SJCRH30 (cell line): ENCODE measurements around the gene FLNB. TPM values are rescaled to one million over a fixed set of nuclear protein-coding genes. Genes with fewer than 3 reads are reported as not detected.

ENCODE experiments used
- DNase-seq, 2 experiments: peaks; one replicate each; pipeline ENCODE4 v3.0.0-alpha.2; 2015 to 2020
- H3K27ac ChIP-seq: fragments of 250-450 bp; sonication (Bioruptor Pico); 2 replicates; pipeline ENCODE4 v1.5.1; 2020; ENCODE audit warnings: mild to moderate bottlenecking, moderate library complexity
- H3K27me3 ChIP-seq: fragments of 250-450 bp; sonication (Bioruptor Pico); 2 replicates; pipeline ENCODE4 v1.5.1; 2020; ENCODE audit warnings: mild to moderate bottlenecking, moderate library complexity
- H3K36me3 ChIP-seq: fragments of 250-450 bp; sonication (Bioruptor Pico); 2 replicates; pipeline ENCODE4 v1.5.1; 2020; ENCODE audit warnings: mild to moderate bottlenecking, moderate library complexity
- H3K4me1 ChIP-seq: fragments of 250-450 bp; sonication (Bioruptor Pico); 2 replicates; pipeline ENCODE4 v1.5.1; 2020; ENCODE audit warnings: mild to moderate bottlenecking, moderate library complexity
- H3K4me3 ChIP-seq: fragments of 250-450 bp; sonication (Bioruptor Pico); 2 replicates; pipeline ENCODE4 v1.5.1; 2020; ENCODE audit warnings: mild to moderate bottlenecking, moderate library complexity
- H3K9me3 ChIP-seq: fragments of 250-450 bp; sonication (Bioruptor Pico); replicated peaks from 2 replicates; pipeline ENCODE4 v1.5.1; 2020; ENCODE audit warnings: mild to moderate bottlenecking, moderate library complexity
- total RNA-seq: library from RNA; depleted of rRNA; stranded (reverse); fragments of >200 nt; shearing (Covaris generic); gene quantifications from 2 replicates; pipeline ENCODE4 v1.2.3, GENCODE V29; 2014

Gene FLNB
- total RNA-seq, 1 experiment from 2014 or later = 22.5 TPM

DNA sequence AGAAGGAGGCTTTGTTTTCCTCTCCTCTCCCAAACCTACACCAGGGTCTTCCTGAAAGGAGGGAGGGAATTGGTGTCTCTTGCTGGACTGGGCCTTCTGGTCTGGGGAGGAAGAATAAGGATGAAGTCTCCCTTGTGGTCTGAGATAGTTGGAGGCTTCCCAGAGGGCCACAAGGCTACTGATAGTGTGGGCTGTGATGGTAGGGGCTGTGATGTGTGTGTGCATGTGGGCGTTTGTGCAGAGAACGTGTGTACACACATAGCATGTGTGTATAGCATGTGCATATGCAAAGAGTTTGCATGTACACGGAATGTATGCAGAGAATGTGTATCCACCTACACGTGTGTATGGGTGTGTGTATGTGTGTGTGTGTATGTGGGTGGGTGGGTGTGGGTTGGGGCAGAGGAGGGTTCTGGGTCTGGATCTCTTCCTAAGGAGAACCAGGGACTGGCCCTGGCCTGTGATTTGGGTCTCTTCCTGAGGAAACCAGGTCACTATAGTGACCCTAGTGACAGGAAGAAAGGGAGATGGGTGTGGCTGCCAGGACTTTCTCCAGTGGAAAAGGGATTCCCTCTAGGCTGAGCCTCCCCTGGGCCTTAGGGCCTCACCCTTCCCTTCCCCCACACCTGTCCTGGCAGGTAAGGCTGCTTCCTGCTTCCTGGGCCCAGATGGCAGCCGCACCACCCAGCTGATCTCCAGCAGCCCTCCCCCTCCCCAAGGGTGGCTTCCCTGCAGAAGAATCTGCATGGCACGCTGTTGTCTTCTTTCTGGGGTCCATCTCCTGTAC is 1.7 kb downstream of the FLNB start:
- Histone ChIP-seq H3K27me3 (no peaks in the 10 kb centered on the region), H3K4me3 (no peak overlapping the region; the same call in 1 of the 2 replicates), H3K4me1 (peaks cover 12% of the 10 kb centered on the region), H3K9me3 (no peaks in the 10 kb centered on the region), H3K36me3 (no peaks in the 10 kb centered on the region), H3K27ac (no peak overlapping the region)
- no peak for DNase-seq

DNA sequence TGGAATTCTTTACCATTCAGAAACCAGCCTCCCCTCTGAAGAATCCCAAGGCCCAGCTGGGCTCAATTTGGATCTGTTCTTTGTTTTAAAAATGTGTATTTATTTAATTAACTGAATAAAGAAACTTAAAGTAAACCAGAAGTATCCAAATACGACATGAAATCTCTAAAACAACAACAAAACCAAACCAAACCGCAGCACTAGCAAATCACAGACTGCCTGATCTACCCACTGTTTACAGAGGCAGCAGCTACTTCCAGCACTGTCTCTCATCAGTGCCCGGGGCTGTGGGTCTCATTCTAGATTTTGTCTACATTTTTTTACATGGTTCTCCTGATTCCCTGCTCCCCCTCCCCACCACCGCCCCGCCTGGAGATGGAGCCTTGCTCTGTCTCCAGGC is 2.3 kb downstream of the FLNB start:
- H3K27ac ChIP-seq = no peak overlapping the region
- no peaks in the 10 kb centered on the region for H3K9me3 ChIP-seq

DNA sequence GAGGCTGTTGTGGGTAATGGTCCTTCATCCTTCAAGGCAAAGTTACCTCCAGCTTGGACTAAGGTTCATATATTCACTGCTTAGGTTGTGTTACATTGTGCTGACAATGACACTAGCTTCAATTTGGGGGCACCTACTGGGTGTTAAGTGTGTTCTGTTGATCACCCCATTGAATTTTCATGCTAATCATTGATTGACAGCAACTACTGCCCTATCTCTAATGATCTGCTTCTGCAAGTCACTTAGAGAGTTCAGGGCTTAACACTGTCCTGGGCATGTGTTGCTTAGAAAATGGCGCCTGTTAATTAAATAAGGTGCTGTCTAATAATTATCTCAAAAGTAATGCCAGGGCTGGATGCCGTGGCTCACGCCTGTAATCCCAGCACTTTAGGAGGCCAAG is 3.4 kb downstream of the FLNB start:
- peaks cover 12% of the 10 kb centered on the region for H3K4me1 ChIP-seq

More for the DNA sequence above, 2.3 kb downstream of the FLNB start:
- Histone ChIP-seq H3K4me3 (no peak overlapping the region), H3K27me3 (no peaks in the 10 kb centered on the region), H3K4me1 (peaks cover 12% of the 10 kb centered on the region), H3K36me3 (no peaks in the 10 kb centered on the region)
- DNase-seq = no peak

DNA sequence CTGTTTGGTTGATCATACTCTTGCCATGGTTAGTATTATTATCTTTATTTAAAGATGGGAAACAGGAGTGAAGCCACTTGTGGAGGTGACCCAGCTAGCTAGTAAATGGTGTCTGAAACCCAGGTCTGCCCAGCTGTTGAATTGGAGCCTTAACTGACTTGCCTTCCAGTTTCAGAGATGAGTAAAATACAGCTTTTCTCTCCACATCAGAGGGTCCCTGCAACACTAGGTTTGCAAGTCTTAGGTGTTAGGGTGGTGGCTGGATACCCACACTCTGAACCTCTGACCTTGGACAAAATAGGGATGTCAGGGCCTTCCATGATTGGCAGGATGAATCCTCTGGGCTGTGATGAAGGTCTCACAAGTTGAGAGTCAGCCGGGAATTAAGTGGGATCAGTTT is 4.1 kb downstream of the FLNB start:
- H3K27me3 ChIP-seq = no peaks in the 10 kb centered on the region
- H3K4me3 ChIP-seq = no peak overlapping the region
- no peaks in the 10 kb centered on the region for H3K36me3 ChIP-seq
- no peak for DNase-seq
- H3K27ac ChIP-seq = no peak overlapping the region
- no peaks in the 10 kb centered on the region for H3K9me3 ChIP-seq
- peaks cover 12% of the 10 kb centered on the region for H3K4me1 ChIP-seq

More for the DNA sequence above, 3.4 kb downstream of the FLNB start:
- Histone ChIP-seq H3K4me3 (no peak overlapping the region), H3K27ac (no peak overlapping the region), H3K9me3 (no peaks in the 10 kb centered on the region), H3K36me3 (no peaks in the 10 kb centered on the region), H3K27me3 (no peaks in the 10 kb centered on the region)
- DNase-seq = no peak

DNA sequence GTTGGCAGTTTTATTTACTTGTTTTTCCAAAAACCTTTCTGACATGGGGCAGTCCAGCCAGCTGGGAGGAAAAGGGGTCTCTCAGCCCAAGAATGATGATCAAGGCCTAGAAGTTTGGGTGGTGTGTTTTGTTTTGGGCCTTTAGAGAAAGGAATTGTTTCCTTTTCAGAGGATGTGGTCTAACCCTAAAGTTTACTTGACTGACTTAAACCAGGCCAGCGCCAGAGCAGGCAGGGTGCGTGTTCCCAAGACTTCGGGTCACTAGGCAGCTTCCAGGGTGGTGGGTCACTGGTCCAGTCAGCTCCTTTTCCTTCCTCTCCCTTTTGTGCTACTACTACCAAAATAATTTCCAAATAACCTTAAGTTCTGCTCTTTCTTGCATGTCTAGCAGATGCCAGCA is 4.9 kb downstream of the FLNB start:
- Histone ChIP-seq H3K27me3 (no peaks in the 10 kb centered on the region), H3K4me1 (peaks cover 12% of the 10 kb centered on the region), H3K36me3 (no peaks in the 10 kb centered on the region), H3K27ac (no peak overlapping the region), H3K4me3 (no peak overlapping the region), H3K9me3 (no peaks in the 10 kb centered on the region)
- no peak for DNase-seq

DNA sequence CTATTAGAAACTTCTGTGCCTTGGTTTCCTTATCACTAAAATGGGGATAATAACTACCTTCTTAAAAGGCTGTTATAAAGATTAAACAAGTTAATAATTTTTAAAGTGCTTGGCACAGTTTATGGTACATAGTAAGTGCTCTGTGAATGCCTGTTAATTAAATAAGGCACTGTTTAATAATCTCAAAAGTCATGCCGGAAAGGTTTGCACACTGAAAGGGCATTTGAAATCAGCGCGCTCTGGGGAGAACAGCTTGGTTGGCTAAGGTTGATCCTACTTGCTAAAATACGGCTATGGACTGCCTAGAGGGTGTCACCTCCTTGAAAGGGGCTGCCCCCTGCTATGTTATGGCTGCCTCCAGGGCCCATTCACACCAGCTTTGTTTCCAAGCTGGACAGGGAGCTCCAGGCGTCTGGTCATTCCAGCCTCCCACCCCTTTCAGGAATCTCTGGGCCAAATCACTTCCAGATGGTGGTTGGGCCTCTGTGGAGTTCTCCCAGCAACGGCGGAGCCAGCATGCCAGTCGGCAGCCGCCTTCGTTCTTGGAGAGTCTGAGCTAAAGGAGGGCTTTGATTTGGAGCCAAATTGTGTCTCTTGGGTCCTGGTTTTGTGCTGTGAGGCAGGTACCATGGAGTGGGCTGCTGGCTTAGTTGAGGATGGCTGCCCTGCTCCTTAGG is 5.9 kb downstream of the FLNB start:
- Histone ChIP-seq H3K4me3 (no peak overlapping the region), H3K9me3 (no peaks in the 10 kb centered on the region), H3K36me3 (no peaks in the 10 kb centered on the region), H3K27ac (no peak overlapping the region), H3K4me1 (peaks cover 12% of the 10 kb centered on the region), H3K27me3 (no peaks in the 10 kb centered on the region)
- DNase-seq = no peak

DNA sequence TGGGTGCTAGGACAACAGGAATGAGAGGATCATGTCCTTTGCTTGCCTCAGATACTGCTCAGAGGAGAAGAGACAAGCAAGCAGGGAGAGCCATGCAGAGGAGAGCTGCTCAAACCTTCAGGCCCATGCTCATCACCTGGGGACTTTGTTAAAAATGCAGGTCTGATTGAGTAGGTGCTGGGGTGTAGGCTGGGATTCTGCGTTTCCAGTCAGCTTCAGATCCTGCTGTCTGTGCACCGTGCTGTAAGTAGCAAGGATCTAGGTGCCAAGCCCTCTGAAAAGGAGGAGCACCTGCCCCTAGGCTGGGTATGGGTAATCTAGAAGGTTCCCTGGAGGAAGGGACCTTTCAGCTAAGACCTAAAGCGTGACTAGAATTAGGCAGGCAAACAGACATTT is 7.3 kb downstream of the FLNB start:
- H3K36me3 ChIP-seq = no peaks in the 10 kb centered on the region
- no peak overlapping the region for H3K4me3 ChIP-seq
- H3K4me1 ChIP-seq = peaks cover 9% of the 10 kb centered on the region
- H3K27ac ChIP-seq = no peak overlapping the region
- no peak for DNase-seq
- H3K9me3 ChIP-seq = no peaks in the 10 kb centered on the region
- no peaks in the 10 kb centered on the region for H3K27me3 ChIP-seq

DNA sequence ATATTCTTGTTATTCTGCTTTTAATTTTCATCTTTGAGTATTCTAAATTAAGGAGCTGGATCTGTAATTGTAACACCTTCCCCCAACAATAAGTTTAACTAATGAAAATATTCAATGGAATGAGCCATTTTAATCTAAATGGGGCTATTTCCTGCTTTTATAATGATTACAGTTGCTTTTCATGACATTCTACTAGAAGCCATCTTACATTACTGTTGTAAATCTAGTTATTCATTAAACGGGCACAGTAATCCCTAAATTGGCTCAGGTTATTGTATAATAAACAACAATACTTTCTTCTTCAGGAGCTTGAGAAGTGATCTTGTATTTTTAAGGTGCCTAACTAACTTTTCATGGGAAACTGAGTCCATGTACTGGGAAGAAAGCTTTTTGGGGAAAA is 8.5 kb downstream of the FLNB start:
- Histone ChIP-seq H3K27me3 (no peaks in the 10 kb centered on the region), H3K4me3 (no peak overlapping the region), H3K36me3 (no peaks in the 10 kb centered on the region), H3K27ac (no peak overlapping the region), H3K4me1 (no peaks in the 10 kb centered on the region; the same call in 1 of the 2 replicates), H3K9me3 (no peaks in the 10 kb centered on the region)
- no peak for DNase-seq

DNA sequence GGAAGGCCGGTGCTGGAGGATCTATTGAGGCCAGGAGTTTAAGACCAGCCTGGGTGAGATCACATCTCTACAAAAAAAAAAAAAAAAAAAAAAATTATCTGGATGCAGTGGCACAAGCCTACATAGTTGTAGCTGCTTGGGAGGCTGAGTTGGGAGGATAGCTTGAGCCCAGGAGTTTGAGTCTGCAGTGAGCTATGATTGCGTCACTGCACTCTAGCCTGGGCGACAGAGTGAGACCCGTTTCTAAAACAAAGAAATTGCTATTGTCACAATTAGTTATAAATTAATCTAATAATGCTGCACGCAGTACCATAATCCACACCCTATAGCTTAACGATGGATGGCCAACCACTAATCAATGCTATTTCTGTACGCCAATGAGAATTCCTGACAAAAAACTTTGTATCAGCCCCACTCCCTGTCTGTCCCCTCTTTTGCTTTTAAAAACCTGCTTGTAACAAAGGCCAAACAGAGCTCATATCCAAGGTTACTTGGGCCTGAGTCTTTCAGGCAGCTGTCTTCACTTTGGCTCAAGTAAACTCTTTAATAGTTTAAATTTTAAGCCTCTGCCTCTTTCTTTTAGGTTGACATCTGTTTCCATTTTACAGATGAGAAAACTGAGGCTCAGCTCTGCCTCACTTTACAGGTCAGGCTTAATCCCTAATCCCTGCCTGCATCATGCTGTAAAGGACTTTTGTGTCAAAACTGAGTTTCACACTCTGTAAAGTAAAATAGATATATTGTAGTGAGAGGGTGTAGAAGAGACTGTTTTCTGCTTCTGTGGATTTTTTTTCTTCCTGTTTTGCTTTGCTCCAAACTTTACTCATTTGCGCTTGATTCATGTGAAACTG is 10.9 kb downstream of the FLNB start:
- no peaks in the 10 kb centered on the region for H3K27me3 ChIP-seq
- DNase-seq = no peak
- no peak overlapping the region for H3K27ac ChIP-seq
- H3K36me3 ChIP-seq = no peaks in the 10 kb centered on the region
- no peak overlapping the region for H3K4me3 ChIP-seq
- H3K9me3 ChIP-seq = no peaks in the 10 kb centered on the region
- no peaks in the 10 kb centered on the region for H3K4me1 ChIP-seq

DNA sequence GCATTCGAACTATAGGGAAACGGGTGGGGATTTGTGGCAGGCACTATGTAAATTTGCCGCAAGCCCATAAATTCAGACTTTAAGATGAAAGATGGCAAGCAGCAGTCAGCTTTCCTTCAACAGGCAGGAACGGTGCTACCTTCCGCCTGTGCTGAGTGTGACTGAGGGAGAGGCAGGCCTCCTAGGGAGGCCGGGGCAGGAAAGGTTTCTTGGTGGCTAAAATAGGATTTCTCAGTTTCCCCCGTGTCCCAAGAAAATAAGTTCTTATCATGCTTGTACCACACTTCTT is 12.5 kb downstream of the FLNB start:
- Histone ChIP-seq H3K4me1 (peaks cover under 1% of the 10 kb centered on the region; the same call in 1 of the 2 replicates), H3K36me3 (no peaks in the 10 kb centered on the region), H3K27me3 (no peaks in the 10 kb centered on the region), H3K27ac (no peak overlapping the region), H3K9me3 (no peaks in the 10 kb centered on the region), H3K4me3 (no peak overlapping the region)
- DNase-seq = no peak

DNA sequence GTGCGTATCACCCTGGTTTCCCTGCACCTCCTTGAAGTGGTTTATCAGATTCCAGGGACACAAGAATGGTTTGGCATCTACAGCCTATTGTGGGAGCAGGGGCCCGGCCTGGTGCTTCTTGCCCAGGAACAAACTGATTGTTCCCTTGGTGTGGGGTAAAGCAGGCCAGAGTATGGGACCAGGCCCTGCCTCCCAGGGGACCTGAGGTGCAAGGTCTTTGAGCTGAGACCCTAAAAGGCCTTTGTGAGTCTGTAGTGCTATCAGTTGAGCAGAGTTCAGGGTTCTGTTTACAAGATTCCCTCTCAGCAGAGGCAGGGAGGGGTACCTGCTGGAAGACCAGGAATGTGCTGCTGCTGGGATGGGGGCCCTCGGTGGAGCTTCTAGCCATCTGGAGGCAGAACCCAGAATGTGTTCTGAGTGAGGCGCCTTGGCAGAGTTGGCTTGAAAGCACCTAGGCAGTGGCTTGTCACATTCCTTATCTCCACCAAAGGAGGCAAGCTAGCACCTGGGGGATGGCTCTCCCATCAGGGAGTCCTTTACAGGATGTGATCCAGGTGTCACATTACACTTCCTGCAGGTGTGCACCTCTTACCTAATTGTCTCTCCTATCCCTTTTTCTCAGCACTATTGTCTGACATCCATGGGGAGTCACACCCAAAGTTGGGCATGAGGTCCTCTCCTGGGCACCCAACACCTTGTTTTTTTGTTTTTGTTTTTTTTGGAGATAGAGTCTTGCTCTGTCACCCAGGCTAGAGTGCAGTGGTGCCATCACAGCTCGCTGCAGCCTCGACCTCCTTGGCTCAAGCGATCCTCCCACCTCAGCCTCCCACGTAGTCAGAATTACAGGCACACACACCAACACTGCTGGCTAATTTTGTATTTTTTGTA is 13.1 kb downstream of the FLNB start:
- Histone ChIP-seq H3K4me1 (peaks cover 6% of the 10 kb centered on the region), H3K4me3 (no peak overlapping the region), H3K9me3 (no peaks in the 10 kb centered on the region), H3K36me3 (no peaks in the 10 kb centered on the region), H3K27ac (no peak overlapping the region), H3K27me3 (no peaks in the 10 kb centered on the region)
- DNase-seq = no peak

DNA sequence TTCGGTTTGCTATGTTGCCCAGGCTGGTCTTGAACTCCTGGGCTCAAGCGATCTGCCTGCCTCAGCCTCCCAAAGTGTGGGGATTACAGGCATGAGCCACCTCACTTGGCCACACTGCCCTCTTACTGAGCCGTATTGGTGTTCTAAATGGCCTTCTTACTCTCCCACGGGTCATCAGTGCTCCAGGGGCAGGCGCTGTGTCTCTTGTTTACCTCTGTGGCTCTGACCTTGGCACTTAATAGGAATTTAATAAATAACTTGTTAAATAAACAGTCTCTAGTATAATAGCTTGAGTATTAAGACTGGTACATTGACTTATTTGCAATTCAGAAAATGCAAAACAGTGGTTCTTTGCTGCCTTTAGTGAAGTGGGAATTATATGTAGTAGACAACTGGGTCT is 13.7 kb downstream of the FLNB start:
- Histone ChIP-seq H3K27me3 (no peaks in the 10 kb centered on the region), H3K27ac (no peak overlapping the region), H3K4me1 (peaks cover 10% of the 10 kb centered on the region), H3K4me3 (no peak overlapping the region), H3K36me3 (no peaks in the 10 kb centered on the region), H3K9me3 (no peaks in the 10 kb centered on the region)
- no peak for DNase-seq

DNA sequence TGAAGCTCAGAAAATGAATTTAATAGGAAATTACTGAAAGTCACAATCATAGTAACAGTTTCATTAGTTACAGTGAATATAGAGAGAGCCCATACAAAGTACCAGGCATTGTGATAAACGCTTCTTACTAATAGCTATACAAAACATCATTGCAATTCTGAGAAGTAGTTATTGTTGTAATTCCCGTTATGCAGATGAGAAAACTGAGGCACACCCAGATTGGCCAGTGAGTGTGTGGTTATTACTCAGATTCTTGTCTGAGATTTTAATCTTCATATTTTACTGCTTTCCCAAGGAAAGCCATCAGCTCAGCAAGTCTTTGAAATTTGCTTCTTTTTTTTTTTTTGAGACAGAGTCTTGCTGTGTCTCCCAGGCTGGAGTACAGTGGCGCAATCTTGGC is 14.3 kb downstream of the FLNB start:
- Histone ChIP-seq H3K4me3 (no peak overlapping the region), H3K4me1 (peaks cover 10% of the 10 kb centered on the region), H3K27ac (no peak overlapping the region), H3K9me3 (no peaks in the 10 kb centered on the region), H3K36me3 (no peaks in the 10 kb centered on the region), H3K27me3 (no peaks in the 10 kb centered on the region)
- DNase-seq = no peak

DNA sequence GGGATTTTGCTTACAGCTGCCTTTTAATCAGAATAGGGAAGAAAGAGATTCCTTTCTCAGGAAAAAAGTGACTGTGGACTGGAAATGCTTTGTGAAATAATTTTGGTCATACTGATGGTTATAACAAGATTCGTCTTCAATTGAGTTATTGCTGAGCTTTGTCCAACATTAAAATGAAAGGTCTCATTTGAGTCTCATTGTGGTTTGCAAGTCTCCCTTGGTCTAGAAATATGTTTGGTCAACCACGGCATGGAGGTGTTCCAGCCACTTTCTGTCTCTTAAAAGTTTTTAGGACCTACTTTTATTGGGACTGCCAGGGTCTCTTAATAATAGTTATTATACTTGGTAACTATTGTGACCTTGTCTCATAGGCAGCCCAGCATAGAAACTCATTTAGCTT is 15.3 kb downstream of the FLNB start:
- Histone ChIP-seq H3K4me3 (no peak overlapping the region), H3K4me1 (peaks cover 10% of the 10 kb centered on the region), H3K9me3 (no peaks in the 10 kb centered on the region), H3K27ac (no peak overlapping the region), H3K27me3 (no peaks in the 10 kb centered on the region), H3K36me3 (no peaks in the 10 kb centered on the region)
- DNase-seq = no peak
